ENCODE measurements around the gene MRPL23. TPM values are rescaled to one million over a fixed set of nuclear protein-coding genes. Genes with fewer than 3 reads are reported as not detected.

The MRPL23 gene
- total and polyA plus RNA-seq, 4 donors, result 33.0 to 83.9 (median 67.6) TPM

- TF ChIP-seq, protein P1, sequence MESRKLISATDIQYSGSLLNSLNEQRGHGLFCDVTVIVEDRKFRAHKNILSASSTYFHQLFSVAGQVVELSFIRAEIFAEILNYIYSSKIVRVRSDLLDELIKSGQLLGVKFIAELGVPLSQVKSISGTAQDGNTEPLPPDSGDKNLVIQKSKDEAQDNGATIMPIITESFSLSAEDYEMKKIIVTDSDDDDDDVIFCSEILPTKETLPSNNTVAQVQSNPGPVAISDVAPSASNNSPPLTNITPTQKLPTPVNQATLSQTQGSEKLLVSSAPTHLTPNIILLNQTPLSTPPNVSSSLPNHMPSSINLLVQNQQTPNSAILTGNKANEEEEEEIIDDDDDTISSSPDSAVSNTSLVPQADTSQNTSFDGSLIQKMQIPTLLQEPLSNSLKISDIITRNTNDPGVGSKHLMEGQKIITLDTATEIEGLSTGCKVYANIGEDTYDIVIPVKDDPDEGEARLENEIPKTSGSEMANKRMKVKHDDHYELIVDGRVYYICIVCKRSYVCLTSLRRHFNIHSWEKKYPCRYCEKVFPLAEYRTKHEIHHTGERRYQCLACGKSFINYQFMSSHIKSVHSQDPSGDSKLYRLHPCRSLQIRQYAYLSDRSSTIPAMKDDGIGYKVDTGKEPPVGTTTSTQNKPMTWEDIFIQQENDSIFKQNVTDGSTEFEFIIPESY (IDR thresholded peaks at IDR 0.05), result no peak
- no peak for TF ChIP-seq HNF4G (IDR thresholded peaks at IDR 0.05)
Observed at GRCh38 chr11:1978720-1979473, 31.8 kb downstream of the MRPL23 start (continued).

DNA sequence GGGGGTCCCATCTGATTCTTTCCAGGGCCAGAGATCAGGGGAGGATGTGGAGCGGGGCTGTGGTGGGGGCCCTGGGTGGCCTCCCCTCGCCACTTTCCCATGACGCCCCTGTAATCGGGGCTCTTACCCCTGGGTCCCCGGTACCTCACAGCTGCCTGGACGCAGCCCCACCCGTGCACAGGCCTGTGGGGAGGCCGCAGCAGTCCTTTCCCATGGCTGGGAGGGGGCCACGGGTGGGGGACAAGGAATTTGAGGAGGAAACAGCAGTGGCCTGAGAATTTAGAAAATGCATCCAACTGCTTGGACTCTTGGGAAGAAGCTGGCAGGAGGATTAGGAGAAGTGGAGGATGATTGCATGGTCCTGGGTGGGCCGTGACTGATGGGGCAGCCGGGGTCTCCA lies 32.5 kb downstream of the MRPL23 start:
- no peak overlapping the region for H3K27ac ChIP-seq (ENCODE audit: low read depth in 1 of 2, low read length in 2 of 2)
- H3K4me3 ChIP-seq (ENCODE audit: low read depth in 1 of 3, low read length in 3 of 3), result no peak overlapping the region
- no peak for TF ChIP-seq GABPA (IDR thresholded peaks at IDR 0.05 in 1 of 2, conservative IDR thresholded peaks at IDR 0.05 in 1 of 2)
- no peak for TF ChIP-seq NR2F2 (IDR thresholded peaks at IDR 0.05)
- no peak for TF ChIP-seq CTCF (IDR thresholded peaks at IDR 0.05; ENCODE audit: low read depth, low read length, missing input control)
- no peak for TF ChIP-seq REST (IDR thresholded peaks at IDR 0.05)
- no peak for TF ChIP-seq FOXA1 (IDR thresholded peaks at IDR 0.05)
- H3K9ac ChIP-seq (ENCODE audit: low read depth in 1 of 2, low read length in 2 of 2), result no peak overlapping the region
- no peaks in the 10 kb centered on the region for H3K36me3 ChIP-seq (ENCODE audit: control insufficient read depth in 4 of 4, insufficient read depth in 3 of 4, low read depth in 1 of 4, low read length in 3 of 4)
- H3K27me3 ChIP-seq (ENCODE audit: control insufficient read depth in 4 of 4, insufficient read depth in 4 of 4, low read length in 3 of 4), result no peaks in the 10 kb centered on the region
- DNase-seq (ENCODE audit: low spot score), result no peak
- no peaks in the 10 kb centered on the region for H3K4me1 ChIP-seq (ENCODE audit: control insufficient read depth in 4 of 4, insufficient read depth in 4 of 4, low read length in 3 of 4)
- 81% methylated on average over 4 of the region's 11 CpGs for WGBS
- no peaks in the 10 kb centered on the region for H3K9me3 ChIP-seq (ENCODE audit: control insufficient read depth in 4 of 4, low read length in 3 of 4)

GRCh38 chr11:1982873-1983600 lies 35.9 kb downstream of the MRPL23 start:
- no CpG with 5 or more reads among the region's 26 CpGs for WGBS
- no peak for DNase-seq (ENCODE audit: low spot score)
- H3K36me3 ChIP-seq (ENCODE audit: control insufficient read depth in 4 of 4, insufficient read depth in 3 of 4, low read depth in 1 of 4, low read length in 3 of 4), result no peaks in the 10 kb centered on the region
- TF ChIP-seq ATF3 (IDR thresholded peaks at IDR 0.05), result no peak
- TF ChIP-seq HNF4G (IDR thresholded peaks at IDR 0.05), result no peak
- no peak for TF ChIP-seq FOXA1 (IDR thresholded peaks at IDR 0.05)
- no peak for TF ChIP-seq RXRA (IDR thresholded peaks at IDR 0.05)
- TF ChIP-seq CTCF (IDR thresholded peaks at IDR 0.05; ENCODE audit: low read depth, low read length, missing input control), result no peak
- TF ChIP-seq YY1 (IDR thresholded peaks at IDR 0.05), result no peak
- no peak for TF ChIP-seq RAD21 (IDR thresholded peaks at IDR 0.05)
- TF ChIP-seq, protein P1 (IDR thresholded peaks at IDR 0.05), result no peak
- TF ChIP-seq FOXA2 (IDR thresholded peaks at IDR 0.05), result no peak
- no peak for TF ChIP-seq HNF4A (conservative IDR thresholded peaks at IDR 0.05)
- no peak for TF ChIP-seq JUND (IDR thresholded peaks at IDR 0.05)
- TF ChIP-seq TAF1 (conservative IDR thresholded peaks at IDR 0.05), result no peak
- no peak for TF ChIP-seq GABPA (IDR thresholded peaks at IDR 0.05 in 1 of 2, conservative IDR thresholded peaks at IDR 0.05 in 1 of 2)

More at GRCh38 chr11:1982873-1983600, 35.9 kb downstream of the MRPL23 start:
- H3K9me3 ChIP-seq (ENCODE audit: control insufficient read depth in 4 of 4, low read length in 3 of 4), result no peaks in the 10 kb centered on the region
- no peaks in the 10 kb centered on the region for H3K4me1 ChIP-seq (ENCODE audit: control insufficient read depth in 4 of 4, insufficient read depth in 4 of 4, low read length in 3 of 4)
- H3K4me3 ChIP-seq (ENCODE audit: low read depth in 1 of 3, low read length in 3 of 3), result no peak overlapping the region
- no peak overlapping the region for H3K9ac ChIP-seq (ENCODE audit: low read depth in 1 of 2, low read length in 2 of 2)
- H3K27ac ChIP-seq (ENCODE audit: low read depth in 1 of 2, low read length in 2 of 2), result no peak overlapping the region
- H3K27me3 ChIP-seq (ENCODE audit: control insufficient read depth in 4 of 4, insufficient read depth in 4 of 4, low read length in 3 of 4), result no peaks in the 10 kb centered on the region

All from liver (tissue), 9 donors.